ENCODE results near the gene ASTN2.

ASTN2 gene

DNA sequence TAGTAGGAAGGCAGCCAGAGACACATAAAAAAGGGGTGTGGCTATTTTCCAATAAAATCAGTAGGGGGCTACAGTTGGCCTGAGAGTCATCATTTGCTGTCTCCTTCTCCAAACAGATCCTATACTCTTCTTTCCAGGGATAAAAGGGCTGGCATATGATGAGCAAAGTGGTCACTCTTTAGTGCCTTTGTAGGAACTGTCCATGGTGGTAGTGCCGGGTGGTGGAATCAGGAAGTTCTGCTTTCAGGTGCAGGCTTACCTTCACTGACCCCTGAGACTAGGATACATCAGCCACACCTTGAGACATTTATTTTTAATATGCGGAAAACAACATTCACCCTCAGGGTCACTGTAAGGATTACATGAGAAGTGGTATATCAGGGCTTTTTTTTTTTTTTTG lies 80.8 kb downstream of the ASTN2 start:
- Histone ChIP-seq H3K4me3 (ENCODE audit: low read depth, low read length) (no peak overlapping the region), H3K27ac (ENCODE audit: low read depth, low read length) (no peak overlapping the region), H3K9ac (ENCODE audit: low read length) (no peak overlapping the region), H3K4me1 (ENCODE audit: control insufficient read depth, insufficient read depth, low read length) (no peaks in the 10 kb centered on the region), H3K9me3 (ENCODE audit: control insufficient read depth, insufficient read depth, low read depth, low read length) (no peaks in the 10 kb centered on the region), H3K36me3 (ENCODE audit: control insufficient read depth, insufficient read depth, low read length) (no peaks in the 10 kb centered on the region), H3K27me3 (ENCODE audit: control insufficient read depth, insufficient read depth, low read length) (0 out of 2 replicates have a peak, but pooled peaks cover 7% of the 10 kb centered on the region)

- Histone ChIP-seq H3K9ac (ENCODE audit: low read length) (no peak overlapping the region), H3K4me1 (ENCODE audit: control insufficient read depth, insufficient read depth, low read length) (no peaks in the 10 kb centered on the region), H3K27ac (ENCODE audit: low read depth, low read length) (no peak overlapping the region), H3K9me3 (ENCODE audit: control insufficient read depth, insufficient read depth, low read depth, low read length) (no peaks in the 10 kb centered on the region), H3K27me3 (ENCODE audit: control insufficient read depth, insufficient read depth, low read length) (peaks cover 5% of the 10 kb centered on the region; the same call in 1 of the 2 replicates), H3K4me3 (ENCODE audit: low read depth, low read length) (no peak overlapping the region), H3K36me3 (ENCODE audit: control insufficient read depth, insufficient read depth, low read length) (no peaks in the 10 kb centered on the region)
Observed at GRCh38 chr9:117325831-117326230, 89.0 kb downstream of the ASTN2 start.

DNA sequence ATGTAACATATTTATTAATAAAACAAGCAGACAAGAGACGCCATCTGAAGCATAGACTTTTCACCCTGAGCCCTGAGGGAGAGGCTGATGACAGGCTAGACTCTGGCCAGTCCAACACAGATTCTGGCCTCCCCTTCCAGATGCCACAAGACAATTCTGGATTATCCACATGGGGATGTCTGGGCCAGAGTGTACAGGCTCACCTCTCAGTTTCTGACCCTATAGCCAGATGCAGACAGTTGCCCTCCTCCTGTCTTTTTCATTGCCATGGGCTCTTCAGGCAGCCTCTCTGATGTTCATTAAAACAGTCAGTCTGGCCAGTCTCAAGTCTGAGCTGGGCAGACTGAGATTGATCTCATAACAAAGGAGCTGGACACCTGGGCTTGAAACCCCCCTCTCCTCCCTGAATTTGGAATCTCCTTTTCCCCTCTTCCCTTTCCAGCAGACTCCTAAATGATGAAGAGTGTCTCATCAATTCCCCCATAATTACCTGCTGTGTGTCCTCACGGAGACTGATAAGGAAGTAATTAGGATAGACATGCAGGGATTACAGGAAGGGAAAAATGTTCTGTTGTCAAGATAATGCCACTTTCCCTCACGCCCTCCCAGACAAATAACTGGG lies 89.6 kb downstream of the ASTN2 start:
- H3K36me3 ChIP-seq (ENCODE audit: control insufficient read depth, insufficient read depth, low read length), result no peaks in the 10 kb centered on the region
- no peak overlapping the region for H3K4me3 ChIP-seq (ENCODE audit: low read depth, low read length)
- peaks cover under 1% of the 10 kb centered on the region; the same call in 1 of the 2 replicates for H3K27me3 ChIP-seq (ENCODE audit: control insufficient read depth, insufficient read depth, low read length)
- H3K9me3 ChIP-seq (ENCODE audit: control insufficient read depth, insufficient read depth, low read depth, low read length), result no peaks in the 10 kb centered on the region
- H3K4me1 ChIP-seq (ENCODE audit: control insufficient read depth, insufficient read depth, low read length), result no peaks in the 10 kb centered on the region
- no peak overlapping the region for H3K9ac ChIP-seq (ENCODE audit: low read length)
- no peak overlapping the region for H3K27ac ChIP-seq (ENCODE audit: low read depth, low read length)

DNA sequence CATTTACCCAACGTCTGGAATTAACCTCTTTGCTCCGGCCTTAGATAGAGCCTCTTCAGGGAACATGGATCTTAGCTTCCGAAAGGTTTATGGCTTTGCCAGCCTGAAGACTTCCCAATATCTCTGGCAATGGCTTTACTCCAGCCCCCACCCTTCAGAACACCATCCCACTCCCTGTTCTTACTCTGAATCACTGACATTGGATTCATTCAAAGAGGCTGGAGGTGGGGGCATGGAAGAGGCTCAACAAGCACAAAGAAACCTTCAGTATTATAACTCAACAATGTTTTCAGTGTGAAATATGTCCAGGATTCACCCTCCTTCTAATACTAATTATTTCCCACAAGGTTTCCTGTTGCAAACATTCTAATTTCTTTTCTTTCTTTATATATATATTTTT lies 91.5 kb downstream of the ASTN2 start:
- Histone ChIP-seq H3K4me3 (ENCODE audit: low read depth, low read length) (no peak overlapping the region), H3K27me3 (ENCODE audit: control insufficient read depth, insufficient read depth, low read length) (no peaks in the 10 kb centered on the region; the same call in 1 of the 2 replicates), H3K9me3 (ENCODE audit: control insufficient read depth, insufficient read depth, low read depth, low read length) (no peaks in the 10 kb centered on the region), H3K36me3 (ENCODE audit: control insufficient read depth, insufficient read depth, low read length) (no peaks in the 10 kb centered on the region), H3K27ac (ENCODE audit: low read depth, low read length) (no peak overlapping the region), H3K9ac (ENCODE audit: low read length) (no peak overlapping the region), H3K4me1 (ENCODE audit: control insufficient read depth, insufficient read depth, low read length) (no peaks in the 10 kb centered on the region)

DNA sequence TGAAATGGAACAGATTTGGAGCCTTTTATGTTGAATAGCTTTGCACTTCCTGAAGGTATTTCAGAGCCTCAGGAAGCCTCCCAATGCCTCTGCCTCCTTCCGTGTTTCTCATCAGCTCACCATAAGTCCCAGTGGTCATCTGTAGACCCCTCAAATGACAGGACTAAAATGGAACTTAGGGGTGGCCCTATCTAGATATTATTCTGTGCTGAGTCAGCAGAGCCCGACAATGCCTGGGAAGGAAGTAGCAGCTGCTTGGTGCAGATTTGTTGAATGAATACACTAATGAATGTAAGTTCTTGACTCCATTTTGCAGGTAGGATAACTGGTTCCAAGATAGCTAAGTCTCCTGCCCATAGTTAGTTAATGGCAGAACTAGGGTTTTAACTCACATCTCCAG lies 97.7 kb downstream of the ASTN2 start:
- no peak overlapping the region for H3K9ac ChIP-seq (ENCODE audit: low read length)
- no peaks in the 10 kb centered on the region for H3K4me1 ChIP-seq (ENCODE audit: control insufficient read depth, insufficient read depth, low read length)
- no peaks in the 10 kb centered on the region for H3K9me3 ChIP-seq (ENCODE audit: control insufficient read depth, insufficient read depth, low read depth, low read length)
- no peak overlapping the region for H3K4me3 ChIP-seq (ENCODE audit: low read depth, low read length)
- H3K27ac ChIP-seq (ENCODE audit: low read depth, low read length), result no peak overlapping the region
- H3K36me3 ChIP-seq (ENCODE audit: control insufficient read depth, insufficient read depth, low read length), result no peaks in the 10 kb centered on the region
- no peaks in the 10 kb centered on the region; the same call in 1 of the 2 replicates for H3K27me3 ChIP-seq (ENCODE audit: control insufficient read depth, insufficient read depth, low read length)

DNA sequence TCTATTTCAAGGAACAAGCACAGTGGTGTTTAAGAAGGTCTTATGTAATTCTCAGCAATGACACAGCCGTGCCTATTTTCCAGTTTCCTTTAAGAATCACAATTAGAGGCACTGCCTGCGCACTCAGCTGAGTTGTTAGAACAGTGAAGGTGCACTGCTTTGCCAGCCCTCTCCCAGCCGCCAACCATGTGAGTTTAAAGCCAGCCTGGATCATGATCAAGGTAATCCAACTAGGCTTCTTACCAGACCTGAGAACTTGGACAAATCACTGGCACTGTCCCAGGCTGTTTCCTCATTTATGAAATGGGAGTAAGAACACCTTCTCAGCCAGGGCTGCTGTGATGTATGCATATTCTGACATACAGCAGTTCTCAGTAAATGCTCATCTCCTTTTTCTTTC lies 99.6 kb downstream of the ASTN2 start:
- Histone ChIP-seq H3K9me3 (ENCODE audit: control insufficient read depth, insufficient read depth, low read depth, low read length) (no peaks in the 10 kb centered on the region), H3K27me3 (ENCODE audit: control insufficient read depth, insufficient read depth, low read length) (no peaks in the 10 kb centered on the region; the same call in 1 of the 2 replicates), H3K9ac (ENCODE audit: low read length) (no peak overlapping the region), H3K36me3 (ENCODE audit: control insufficient read depth, insufficient read depth, low read length) (no peaks in the 10 kb centered on the region), H3K4me1 (ENCODE audit: control insufficient read depth, insufficient read depth, low read length) (no peaks in the 10 kb centered on the region), H3K27ac (ENCODE audit: low read depth, low read length) (no peak overlapping the region), H3K4me3 (ENCODE audit: low read depth, low read length) (no peak overlapping the region)

DNA sequence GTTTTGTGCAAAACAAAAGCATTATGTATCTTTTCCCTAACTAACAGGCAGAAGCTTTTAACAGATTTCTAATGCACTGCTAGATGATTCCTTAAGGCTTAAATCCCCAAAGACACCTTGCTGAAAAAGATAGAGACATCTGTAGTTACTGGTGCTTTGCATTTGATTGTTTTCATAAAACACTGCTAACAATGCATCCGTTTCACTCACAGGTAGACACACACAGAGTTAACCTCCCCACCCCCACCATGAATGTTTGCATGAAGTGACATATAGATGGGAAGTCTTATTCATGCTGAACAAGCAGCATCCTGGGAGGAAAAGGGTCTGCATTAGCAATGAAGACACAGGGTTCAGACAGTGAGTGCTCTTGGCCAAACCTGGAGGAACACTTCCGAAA lies 100.9 kb downstream of the ASTN2 start:
- H3K9ac ChIP-seq (ENCODE audit: low read length), result no peak overlapping the region
- H3K27me3 ChIP-seq (ENCODE audit: control insufficient read depth, insufficient read depth, low read length), result no peaks in the 10 kb centered on the region; the same call in 1 of the 2 replicates
- H3K27ac ChIP-seq (ENCODE audit: low read depth, low read length), result no peak overlapping the region
- H3K36me3 ChIP-seq (ENCODE audit: control insufficient read depth, insufficient read depth, low read length), result no peaks in the 10 kb centered on the region
- H3K9me3 ChIP-seq (ENCODE audit: control insufficient read depth, insufficient read depth, low read depth, low read length), result no peaks in the 10 kb centered on the region
- H3K4me1 ChIP-seq (ENCODE audit: control insufficient read depth, insufficient read depth, low read length), result no peaks in the 10 kb centered on the region
- no peak overlapping the region for H3K4me3 ChIP-seq (ENCODE audit: low read depth, low read length)

DNA sequence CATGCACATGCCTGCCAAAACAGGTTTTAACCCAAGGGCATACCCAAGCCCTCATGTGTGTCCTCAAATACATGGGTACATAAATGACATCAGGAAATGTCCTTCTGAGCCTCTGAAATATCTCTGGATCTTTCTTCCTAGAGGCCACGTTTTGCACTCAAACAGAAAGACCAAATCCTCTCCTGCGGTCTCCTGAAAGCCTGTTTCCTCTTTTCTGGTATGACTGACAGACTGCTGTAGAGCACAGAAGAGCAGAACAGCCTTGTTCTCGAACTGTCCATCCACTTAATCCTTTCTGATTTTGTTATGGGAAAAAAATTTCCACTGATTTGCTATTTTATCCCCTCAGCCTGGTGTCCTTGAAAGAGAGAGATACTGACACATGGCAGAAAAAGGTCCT lies 107.2 kb downstream of the ASTN2 start:
- no peak overlapping the region for H3K4me3 ChIP-seq (ENCODE audit: low read depth, low read length)
- no peak overlapping the region for H3K9ac ChIP-seq (ENCODE audit: low read length)
- peaks cover 6% of the 10 kb centered on the region; the same call in 1 of the 2 replicates for H3K27me3 ChIP-seq (ENCODE audit: control insufficient read depth, insufficient read depth, low read length)
- no peaks in the 10 kb centered on the region for H3K9me3 ChIP-seq (ENCODE audit: control insufficient read depth, insufficient read depth, low read depth, low read length)
- no peak overlapping the region for H3K27ac ChIP-seq (ENCODE audit: low read depth, low read length)
- H3K4me1 ChIP-seq (ENCODE audit: control insufficient read depth, insufficient read depth, low read length), result no peaks in the 10 kb centered on the region
- no peaks in the 10 kb centered on the region for H3K36me3 ChIP-seq (ENCODE audit: control insufficient read depth, insufficient read depth, low read length)

GRCh38 chr9:117306032-117306431 lies 108.8 kb downstream of the ASTN2 start:
- Histone ChIP-seq H3K27ac (ENCODE audit: low read depth, low read length) (no peak overlapping the region), H3K9ac (ENCODE audit: low read length) (no peak overlapping the region)

GRCh38 chr9:117305454-117305853 lies 109.4 kb downstream of the ASTN2 start:
- no peak overlapping the region for H3K4me3 ChIP-seq (ENCODE audit: low read depth, low read length)
- no peaks in the 10 kb centered on the region for H3K36me3 ChIP-seq (ENCODE audit: control insufficient read depth, insufficient read depth, low read length)
- H3K27ac ChIP-seq (ENCODE audit: low read depth, low read length), result no peak overlapping the region
- H3K9ac ChIP-seq (ENCODE audit: low read length), result no peak overlapping the region
- H3K4me1 ChIP-seq (ENCODE audit: control insufficient read depth, insufficient read depth, low read length), result peaks cover 4% of the 10 kb centered on the region; the same call in 1 of the 2 replicates
- H3K27me3 ChIP-seq (ENCODE audit: control insufficient read depth, insufficient read depth, low read length), result peaks cover 6% of the 10 kb centered on the region; the same call in 1 of the 2 replicates
- H3K9me3 ChIP-seq (ENCODE audit: control insufficient read depth, insufficient read depth, low read depth, low read length), result no peaks in the 10 kb centered on the region

More at GRCh38 chr9:117306032-117306431, 108.8 kb downstream of the ASTN2 start:
- peaks cover 4% of the 10 kb centered on the region; the same call in 1 of the 2 replicates for H3K4me1 ChIP-seq (ENCODE audit: control insufficient read depth, insufficient read depth, low read length)
- no peaks in the 10 kb centered on the region for H3K9me3 ChIP-seq (ENCODE audit: control insufficient read depth, insufficient read depth, low read depth, low read length)
- H3K4me3 ChIP-seq (ENCODE audit: low read depth, low read length), result no peak overlapping the region
- H3K36me3 ChIP-seq (ENCODE audit: control insufficient read depth, insufficient read depth, low read length), result no peaks in the 10 kb centered on the region
- peaks cover 6% of the 10 kb centered on the region; the same call in 1 of the 2 replicates for H3K27me3 ChIP-seq (ENCODE audit: control insufficient read depth, insufficient read depth, low read length)

DNA sequence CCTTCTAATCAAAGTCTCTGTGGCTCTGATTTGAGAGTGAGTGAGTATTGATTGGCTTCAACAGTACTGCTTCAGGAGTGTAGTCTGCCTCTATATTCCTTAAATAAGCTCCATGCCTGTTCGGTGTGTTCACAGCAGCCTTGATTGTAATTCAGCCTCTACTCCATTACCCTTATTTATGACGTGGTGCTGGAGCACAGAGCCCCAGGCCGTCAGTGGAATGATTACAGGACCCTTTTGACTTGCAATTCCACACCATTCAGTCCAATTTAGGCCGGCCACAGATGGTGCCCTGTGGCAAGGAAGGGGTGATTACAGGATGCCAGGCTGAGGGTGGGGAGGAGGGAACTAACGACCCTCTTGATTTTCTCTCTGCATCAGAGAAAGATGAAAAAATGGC lies 110.3 kb downstream of the ASTN2 start:
- Histone ChIP-seq H3K9ac (ENCODE audit: low read length) (no peak overlapping the region), H3K4me1 (ENCODE audit: control insufficient read depth, insufficient read depth, low read length) (peaks cover 4% of the 10 kb centered on the region; the same call in 1 of the 2 replicates), H3K27ac (ENCODE audit: low read depth, low read length) (no peak overlapping the region)

More for the DNA sequence above, 110.3 kb downstream of the ASTN2 start:
- H3K4me3 ChIP-seq (ENCODE audit: low read depth, low read length), result no peak overlapping the region
- H3K36me3 ChIP-seq (ENCODE audit: control insufficient read depth, insufficient read depth, low read length), result no peaks in the 10 kb centered on the region
- no peaks in the 10 kb centered on the region for H3K9me3 ChIP-seq (ENCODE audit: control insufficient read depth, insufficient read depth, low read depth, low read length)
- peaks cover 6% of the 10 kb centered on the region; the same call in 1 of the 2 replicates for H3K27me3 ChIP-seq (ENCODE audit: control insufficient read depth, insufficient read depth, low read length)

Measured in HUES6 (cell line).